GM19023 (cell line): ENCODE results near the gene RS1.

Source experiments
- ATAC-seq: cut with Tn5 transposase; IDR thresholded peaks from one replicate; pipeline ENCODE4 v1.9.1; 2021; ENCODE audit warnings: mild to moderate bottlenecking, moderate library complexity; ENCODE audit not compliant: unreplicated experiment

RS1 gene

GRCh38 chrX:18668071-18668835 lies 3.7 kb downstream of the RS1 start:
- ATAC-seq: no peak

- ATAC-seq: no peak
These were observed 5.3 kb downstream of the RS1 start for GRCh38 chrX:18666614-18667013.

- ATAC-seq: no peak
These were observed 7.0 kb downstream of the RS1 start for GRCh38 chrX:18664947-18665346.

GRCh38 chrX:18661273-18661672 lies 10.6 kb downstream of the RS1 start:
- no peak for ATAC-seq

GRCh38 chrX:18654875-18655836 lies 16.8 kb downstream of the RS1 start:
- ATAC-seq: no peak

GRCh38 chrX:18652636-18653035 lies 19.3 kb downstream of the RS1 start:
- ATAC-seq: no peak

- no peak for ATAC-seq
These were observed 21.2 kb downstream of the RS1 start for GRCh38 chrX:18650662-18651061.

- ATAC-seq: no peak
These were observed 22.4 kb downstream of the RS1 start for GRCh38 chrX:18649498-18649951.

- ATAC-seq: no peak
These were observed 24.3 kb downstream of the RS1 start for GRCh38 chrX:18647621-18648020.

GRCh38 chrX:18643853-18644252 lies 28.1 kb downstream of the RS1 start:
- no peak for ATAC-seq

- ATAC-seq: no peak
These were observed 28.7 kb downstream of the RS1 start for GRCh38 chrX:18643243-18643642.

- no peak for ATAC-seq
These were observed 31.2 kb downstream of the RS1 start for GRCh38 chrX:18640686-18641085.

- no peak for ATAC-seq
These were observed 32.6 kb downstream of the RS1 start for GRCh38 chrX:18639280-18639679.

GRCh38 chrX:18638398-18638797 lies 33.5 kb downstream of the RS1 start:
- ATAC-seq: no peak

- ATAC-seq: no peak
These were observed 41.0 kb downstream of the RS1 start for GRCh38 chrX:18630934-18631333.

- ATAC-seq: no peak
These were observed 47.3 kb downstream of the RS1 start for GRCh38 chrX:18624599-18624998.

- no peak for ATAC-seq
These were observed 51.6 kb downstream of the RS1 start for GRCh38 chrX:18620349-18620748.

- ATAC-seq: no peak
These were observed 52.6 kb downstream of the RS1 start for GRCh38 chrX:18619288-18619687.

- ATAC-seq: no peak
These were observed 54.5 kb downstream of the RS1 start for GRCh38 chrX:18617407-18617750.

GRCh38 chrX:18616688-18617406 lies 55.1 kb downstream of the RS1 start:
- no peak for ATAC-seq

- no peak for ATAC-seq
These were observed 57.8 kb downstream of the RS1 start for GRCh38 chrX:18613930-18614639.
